GM18526 (cell line): ENCODE results near the gene CPLX1.

Source experiments
- POLR2A ChIP-seq: IDR thresholded peaks from 3 replicates; pipeline ENCODE4 v1.6.1; 2011; ENCODE audit not compliant: insufficient read length; ENCODE audit errors: extremely low read depth

The CPLX1 gene

DNA sequence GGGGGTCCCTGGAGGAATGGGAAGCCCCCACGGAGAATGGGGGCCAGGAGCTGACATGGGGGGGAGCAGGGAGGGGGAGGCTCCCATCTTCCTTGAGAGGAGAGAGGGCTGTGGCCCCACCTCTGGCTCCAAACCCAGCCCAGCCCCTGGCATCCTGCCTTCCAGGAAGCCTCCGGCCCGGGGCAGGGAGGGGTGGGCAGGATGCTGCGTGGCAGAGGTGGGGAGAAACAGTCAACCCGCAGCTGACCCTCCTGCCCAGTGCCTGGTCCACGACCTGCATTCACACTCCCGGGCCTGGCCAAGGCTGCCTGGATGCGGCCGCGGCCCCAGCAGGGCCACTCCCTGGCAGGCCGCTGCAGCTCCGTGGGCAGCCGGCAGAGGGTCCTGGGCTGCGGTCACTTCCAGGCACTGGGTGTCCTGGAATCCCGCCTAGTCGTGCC lies 39.0 kb downstream of the CPLX1 start:
- TF ChIP-seq POLR2A, result no peak

DNA sequence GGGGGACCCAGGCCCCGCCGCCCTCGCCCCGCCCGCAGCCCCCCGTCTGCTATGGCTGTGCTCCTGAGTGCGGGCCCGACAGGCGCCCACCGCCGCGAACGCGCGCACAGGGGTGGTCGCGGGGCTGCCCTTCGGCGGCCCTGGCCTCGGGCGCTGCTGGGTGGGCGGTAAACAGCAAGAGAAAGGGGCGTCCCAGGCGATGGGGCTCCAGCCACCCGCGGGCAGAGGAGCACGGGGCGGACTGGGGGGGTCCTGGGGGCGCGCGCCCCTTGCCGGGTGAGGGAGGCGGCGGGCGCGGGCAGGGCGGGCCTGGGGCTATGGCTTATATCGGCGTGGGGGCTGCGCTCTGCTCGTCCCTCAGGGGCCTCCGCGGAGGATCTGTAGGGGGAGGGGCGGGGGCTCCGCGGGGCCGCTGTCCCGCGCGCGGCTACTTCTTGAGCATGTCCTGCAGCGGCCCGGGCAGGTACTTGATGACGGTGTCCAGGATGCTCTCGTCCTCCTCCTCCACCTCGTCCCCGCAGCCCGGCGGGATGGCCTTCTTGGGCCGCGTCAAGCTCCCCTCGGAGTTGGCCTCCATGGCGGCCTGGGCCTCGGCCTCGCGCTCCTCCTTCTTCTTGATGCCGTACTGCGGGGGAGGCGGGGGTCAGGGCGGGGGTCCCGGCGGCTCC lies 39.7 kb downstream of the CPLX1 start:
- no peak for TF ChIP-seq POLR2A

DNA sequence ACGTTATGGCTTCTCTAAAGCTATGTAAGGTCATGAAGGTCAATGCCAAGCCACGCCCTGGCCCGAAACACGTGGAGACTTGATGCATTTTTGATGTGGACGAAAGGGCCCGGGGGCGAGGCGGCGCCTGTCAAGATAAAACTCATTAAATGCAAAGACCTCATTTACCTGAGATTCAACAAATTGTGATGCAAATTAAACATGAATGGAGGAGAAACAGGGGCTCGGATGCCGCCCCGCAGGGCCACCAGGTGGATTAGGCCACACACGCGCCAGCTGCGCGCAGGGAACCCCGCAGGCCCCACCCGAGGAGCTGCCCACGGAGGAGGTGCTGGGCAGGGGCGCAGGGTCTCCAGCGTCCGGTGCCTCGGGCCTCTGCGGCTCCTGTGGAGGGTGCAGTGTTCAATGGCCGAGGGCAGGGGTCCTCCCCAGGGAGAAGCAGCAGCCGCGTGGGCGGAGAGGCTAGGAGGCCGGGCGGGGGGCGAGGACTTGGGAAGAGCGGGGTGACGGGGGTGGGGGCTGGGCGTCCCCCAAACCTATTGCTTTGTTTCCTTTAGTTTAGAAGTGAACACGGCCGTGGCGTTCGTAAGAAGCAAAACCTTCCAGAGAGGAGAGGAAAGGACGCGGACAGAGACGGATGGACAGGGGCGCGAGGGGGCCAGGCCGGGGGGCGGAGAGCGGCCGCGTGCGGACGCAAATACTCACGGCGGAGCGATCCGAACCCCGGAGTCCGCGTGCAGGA lies 40.4 kb downstream of the CPLX1 start:
- TF ChIP-seq POLR2A, result no peak

DNA sequence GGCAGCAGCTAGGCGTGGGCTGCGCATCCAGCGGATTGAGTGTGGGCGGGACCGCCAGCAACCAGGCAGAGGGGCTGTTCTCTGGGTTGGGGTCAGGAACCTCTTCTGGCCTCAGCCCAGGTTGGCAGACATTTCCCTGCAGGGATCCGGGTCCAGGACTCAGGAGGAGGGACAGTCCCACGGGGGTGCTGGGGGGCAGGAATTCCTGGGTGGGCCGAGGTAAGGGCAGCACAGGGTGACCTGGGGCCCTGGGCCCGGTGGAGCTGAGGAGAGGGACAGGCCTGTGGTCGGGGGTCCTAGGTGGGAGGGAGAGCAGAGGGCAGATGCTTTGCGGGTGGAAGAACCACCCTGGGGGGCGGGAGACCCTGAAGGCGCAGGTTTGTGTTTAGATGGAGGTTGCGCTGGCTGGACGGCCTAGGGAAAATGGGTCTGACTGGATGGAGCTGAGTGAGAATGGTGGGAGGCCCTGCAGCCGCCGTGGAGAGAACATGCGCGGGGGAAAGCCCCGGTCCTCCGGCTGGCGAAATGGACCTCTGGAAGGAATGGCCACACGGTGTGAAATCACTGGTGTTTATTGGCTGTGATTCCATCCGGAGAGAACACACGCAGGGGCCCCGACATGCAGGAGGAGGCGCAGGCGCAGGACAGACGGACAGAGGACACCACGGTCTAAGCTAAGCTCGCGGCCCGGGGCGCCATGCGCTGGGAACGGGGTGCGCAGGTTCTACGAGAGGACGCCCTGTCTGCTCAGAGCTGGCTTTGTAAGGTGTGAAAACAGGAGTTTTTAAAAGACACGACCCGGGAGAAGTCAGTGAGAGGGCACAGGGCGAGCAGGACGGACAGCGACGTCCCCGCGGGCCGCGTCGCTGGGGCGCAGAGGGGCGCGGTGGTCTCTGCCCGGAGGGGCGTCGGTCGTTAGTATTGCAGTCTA lies 41.3 kb downstream of the CPLX1 start:
- TF ChIP-seq POLR2A, result no peak

DNA sequence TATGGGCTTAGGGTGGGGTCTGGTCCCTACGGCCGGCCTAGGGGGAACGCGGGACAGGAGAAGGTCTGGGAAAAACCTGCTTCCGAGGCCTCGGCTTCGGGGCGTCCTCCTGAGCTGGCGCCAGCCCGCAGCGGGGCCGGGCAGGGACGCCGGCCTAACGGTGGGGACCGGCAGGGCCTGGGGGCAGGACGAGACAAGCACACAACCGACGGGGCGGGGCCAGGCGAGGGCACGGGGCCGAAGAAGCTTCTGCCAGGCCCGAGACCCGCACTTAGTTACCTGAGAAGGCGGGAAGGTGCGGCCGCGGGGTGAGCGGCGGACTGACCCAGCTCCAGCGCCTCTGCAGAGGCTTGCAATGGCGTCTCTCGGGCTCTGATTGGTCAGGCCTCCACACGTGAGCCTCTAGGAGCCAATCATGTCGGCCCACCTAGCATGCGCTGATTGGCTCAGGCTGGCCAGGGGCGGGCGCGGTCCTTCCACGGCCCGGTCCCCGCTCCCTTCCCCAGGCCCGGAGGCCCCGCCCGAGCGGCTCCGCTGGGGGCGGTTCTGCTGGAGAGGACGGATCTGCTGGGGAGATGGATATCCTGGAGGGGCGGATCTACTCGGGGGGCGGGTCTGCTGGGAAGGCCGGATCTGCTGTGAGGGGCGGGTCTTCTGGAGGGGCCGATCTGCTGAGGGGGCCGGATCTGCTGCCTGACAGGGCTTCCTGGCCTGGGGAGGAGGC lies 44.3 kb downstream of the CPLX1 start:
- TF ChIP-seq POLR2A, result peak; percentile 83

DNA sequence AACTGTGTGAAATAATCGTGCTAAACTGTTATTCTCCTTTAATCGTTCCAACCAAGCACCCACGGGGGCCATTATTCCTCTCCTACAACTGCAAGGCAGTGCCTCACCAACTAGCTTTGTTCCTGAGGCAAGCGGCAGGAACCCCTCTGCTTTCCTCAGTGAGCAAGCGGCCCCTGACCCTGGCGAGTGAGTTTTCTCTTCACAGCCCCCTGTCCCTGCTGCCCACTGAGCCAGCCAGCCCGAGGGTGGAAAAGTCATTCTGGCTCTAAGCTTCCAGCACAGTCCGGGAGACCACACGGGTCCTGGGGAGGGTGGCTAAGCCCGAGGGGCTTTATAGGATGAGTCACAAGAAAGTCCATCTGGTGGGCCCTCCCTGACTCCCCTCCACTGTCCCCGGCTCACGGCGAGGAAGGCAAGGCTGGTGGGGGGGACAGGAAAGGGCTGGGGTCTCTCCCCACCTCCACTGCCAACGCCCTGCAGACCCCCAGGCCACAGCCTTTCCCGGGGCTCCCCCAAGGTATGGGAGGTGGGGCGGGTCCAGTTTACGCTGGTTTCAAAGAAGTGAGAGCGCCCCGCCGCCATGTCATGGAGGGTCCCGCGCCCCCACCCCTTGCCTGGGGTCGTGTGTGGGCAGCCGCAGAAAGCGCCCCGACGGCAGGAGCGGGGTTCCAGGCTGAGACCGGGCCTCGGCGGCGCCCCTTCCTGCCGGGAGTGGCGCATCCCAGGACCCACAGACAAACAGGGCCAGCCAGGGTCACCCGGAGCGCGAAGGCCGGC lies 45.0 kb downstream of the CPLX1 start:
- TF ChIP-seq POLR2A, result no peak

DNA sequence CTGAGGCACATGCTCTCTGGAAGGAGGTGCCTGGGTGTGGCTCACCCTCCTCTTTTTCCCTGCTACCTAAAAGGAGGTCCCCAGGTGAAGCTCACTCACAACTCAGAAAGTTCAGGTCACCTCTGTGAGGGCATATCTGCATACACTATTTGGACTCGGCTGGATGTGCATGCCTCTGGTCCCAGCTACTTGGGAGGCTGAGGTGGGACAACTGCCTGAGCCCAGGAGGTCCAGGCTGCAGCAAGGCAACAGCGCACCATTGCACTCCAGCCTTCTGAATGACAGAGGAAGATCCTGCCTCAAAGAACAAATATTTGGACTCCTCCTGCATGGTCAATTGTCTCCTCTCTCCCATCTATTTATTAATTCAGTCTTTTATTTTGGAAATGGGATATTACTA lies 46.4 kb downstream of the CPLX1 start:
- no peak for TF ChIP-seq POLR2A

DNA sequence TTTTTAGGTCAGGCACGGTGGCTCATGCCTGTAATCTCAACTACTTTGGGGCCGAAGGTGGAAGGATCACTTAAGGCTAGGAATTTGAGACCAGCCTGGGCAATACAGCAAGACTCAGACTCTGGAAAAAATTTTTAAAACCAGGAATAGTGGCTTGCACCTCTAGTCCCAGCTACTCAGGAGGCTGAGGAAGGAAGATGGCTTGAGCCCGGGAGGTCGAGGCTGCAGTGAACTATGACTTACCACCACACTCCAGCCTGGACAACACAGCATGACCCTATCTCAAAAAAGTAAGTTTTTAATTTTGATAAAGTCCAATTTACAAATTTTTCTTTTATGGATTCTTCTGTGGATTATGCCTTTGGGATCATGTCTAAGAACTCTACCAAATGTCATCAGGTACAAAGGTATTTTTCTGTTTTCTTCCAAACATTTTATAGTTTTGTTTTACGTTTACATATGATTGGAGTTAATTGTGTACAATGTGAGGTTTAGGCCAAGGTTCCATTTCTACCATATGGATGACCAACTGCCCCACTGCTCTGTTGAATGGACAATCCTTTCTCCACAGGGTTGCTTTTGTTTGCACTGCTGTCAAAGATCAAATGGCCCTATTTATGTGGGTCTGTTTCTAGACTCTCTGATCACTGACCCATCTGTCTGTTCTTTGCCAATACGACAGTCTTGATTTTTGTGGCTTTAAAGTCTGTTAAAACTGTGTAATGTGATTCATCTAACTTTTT lies 48.2 kb downstream of the CPLX1 start:
- TF ChIP-seq POLR2A, result no peak

DNA sequence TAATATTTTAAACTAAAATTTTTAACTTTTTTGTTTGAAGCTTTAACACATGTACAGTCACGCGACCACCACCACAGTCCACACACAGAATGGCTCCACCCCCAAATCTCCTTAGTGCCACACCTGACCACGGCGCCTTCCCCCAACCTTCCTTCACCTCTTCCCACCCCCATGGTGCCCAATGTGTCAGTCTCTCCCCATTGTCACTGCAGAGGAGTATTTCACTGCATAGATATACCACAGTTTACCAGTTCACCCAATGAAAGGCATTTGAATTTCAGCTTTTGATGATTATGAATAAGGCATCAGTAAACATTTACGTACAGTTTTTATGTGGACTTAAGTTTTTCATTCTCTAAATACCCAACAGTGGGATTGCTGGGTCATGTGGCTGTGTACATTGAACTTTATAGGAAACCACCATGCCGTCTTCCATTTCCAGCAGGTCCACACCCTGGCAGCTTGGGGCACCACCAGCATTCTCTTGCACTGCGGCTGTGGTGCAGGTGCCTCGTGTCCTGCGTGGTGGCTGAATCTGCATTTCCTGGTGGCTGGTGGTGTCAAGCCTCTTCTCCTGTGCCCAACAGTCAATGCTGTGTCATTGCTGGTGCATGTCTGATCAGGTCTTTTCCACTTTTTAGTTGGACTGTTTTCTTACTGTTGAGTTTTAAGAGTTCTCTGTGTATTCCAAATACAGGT lies 49.0 kb downstream of the CPLX1 start:
- TF ChIP-seq POLR2A, result no peak

DNA sequence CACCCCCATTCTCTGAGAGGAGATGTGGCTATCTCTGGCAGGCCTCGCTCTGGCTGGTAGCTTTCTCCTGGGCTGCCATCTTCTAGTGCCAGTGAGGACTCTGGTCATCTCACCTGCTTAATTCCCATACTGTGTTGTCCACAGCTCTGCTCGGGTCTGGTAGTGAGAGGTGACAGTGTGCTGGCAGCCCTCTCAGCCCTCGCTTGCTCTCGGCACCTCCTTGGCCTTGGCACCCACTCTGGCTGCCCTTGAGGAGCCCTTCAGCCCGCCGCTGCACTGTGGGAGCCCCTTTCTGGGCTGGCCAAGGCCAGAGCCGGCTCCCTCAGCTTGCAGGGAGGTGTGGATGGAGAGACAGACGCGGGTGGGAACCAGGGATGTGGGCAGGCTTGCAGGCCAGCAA lies 52.7 kb downstream of the CPLX1 start:
- no peak for TF ChIP-seq POLR2A

DNA sequence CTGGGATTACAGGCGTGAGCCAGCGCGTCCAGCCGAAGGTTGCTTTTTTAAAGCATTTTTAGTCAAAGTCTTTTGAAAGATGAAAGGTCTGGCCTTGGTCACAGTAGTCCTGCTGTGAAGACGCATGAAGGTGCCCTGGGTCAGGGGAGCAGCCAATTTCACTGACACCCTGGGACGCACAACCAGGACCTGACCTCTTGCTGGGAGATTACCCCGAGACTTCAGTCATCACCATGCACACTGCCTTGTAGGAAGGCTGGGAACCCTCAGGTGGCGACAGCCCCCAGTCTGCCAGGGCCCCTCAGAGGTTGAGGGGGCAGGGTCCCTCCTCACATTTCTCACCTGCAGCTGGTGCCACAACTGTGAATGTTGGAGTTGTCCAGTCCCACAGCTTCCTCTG lies 53.2 kb downstream of the CPLX1 start:
- TF ChIP-seq POLR2A, result no peak

DNA sequence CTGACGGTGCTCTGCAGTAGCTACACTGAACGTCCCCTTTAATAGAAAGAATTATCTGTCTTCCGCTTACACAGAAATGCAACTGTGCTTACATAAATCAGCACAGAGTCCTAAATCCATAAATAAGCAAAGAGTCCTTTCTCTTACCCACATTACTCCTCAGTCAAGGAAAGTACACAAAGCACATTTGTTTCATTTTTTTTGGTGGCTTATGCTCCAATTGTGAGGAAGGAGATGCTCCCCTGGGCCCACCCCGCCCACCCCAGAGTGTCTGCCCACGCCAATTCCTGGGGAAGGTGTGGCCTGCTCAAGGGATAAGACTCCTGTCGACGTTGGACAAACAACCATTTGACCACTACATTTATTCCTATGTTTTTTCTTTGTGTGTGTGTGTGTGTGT lies 53.8 kb downstream of the CPLX1 start:
- no peak for TF ChIP-seq POLR2A

DNA sequence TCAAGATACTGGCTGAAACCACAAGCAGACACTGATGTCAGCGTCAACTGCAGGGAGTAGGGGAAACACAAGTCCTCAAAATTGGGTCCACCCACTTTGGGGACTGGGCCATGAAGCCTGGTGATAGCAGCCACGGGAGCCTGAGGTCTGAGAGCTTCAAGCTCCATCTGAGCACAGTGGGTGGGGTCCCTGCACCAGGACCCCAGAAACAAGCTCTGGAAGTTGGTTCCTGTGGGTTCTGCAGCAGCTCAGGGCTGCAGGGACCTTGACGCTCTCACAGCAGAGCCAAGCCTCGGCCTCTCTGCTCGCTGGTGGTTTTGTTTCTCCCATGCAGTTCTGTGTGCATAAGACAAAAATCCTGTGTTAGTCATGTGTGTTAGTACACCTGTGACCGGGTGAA lies 54.5 kb downstream of the CPLX1 start:
- TF ChIP-seq POLR2A, result no peak
